T-helper 9 cell (primary cell): Measurements from ENCODE around the gene MUTYH.
A peak's percentile ranks its signal among the peaks of the same experiment; 100 is the strongest.

ENCODE experiments used
- DNase-seq: peaks from one replicate; pipeline ENCODE4 v3.0.0-alpha.2; 2020

Gene MUTYH

DNA sequence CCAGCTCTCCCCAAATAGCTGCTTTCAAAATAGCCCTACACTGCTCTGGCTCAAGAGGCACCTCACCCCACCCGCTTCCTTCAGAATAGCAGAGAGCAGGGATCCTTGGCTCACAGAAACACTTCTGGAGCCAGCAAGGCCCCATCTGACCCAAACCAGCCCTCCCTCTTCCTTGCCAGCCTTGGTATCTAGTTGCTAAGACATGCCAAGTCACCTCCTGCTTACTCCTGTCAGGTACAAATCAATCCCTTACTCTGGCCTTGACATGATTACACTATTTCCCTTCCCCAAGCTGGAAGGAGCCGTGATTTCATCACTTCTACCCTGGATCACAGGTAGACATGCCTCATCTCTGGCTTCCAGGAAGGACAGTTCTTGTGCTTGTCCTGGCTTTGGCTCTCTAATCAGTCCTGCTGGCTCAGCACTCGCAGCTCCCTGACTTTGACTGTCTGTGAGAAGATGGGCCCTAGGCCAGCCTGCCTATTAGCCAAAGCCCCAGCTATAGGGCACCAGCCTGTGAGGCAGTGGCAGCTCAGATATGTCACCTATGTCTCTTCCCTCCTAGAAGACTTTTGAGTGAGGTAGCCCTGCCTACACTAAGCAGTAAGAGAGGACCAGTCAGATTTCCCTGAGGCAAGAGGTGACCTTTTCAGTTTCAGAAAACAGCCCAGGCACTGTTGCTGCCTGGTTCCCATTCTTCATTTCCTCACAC, 8.9 kb upstream of the MUTYH start:
- DNase-seq = no peak

DNA sequence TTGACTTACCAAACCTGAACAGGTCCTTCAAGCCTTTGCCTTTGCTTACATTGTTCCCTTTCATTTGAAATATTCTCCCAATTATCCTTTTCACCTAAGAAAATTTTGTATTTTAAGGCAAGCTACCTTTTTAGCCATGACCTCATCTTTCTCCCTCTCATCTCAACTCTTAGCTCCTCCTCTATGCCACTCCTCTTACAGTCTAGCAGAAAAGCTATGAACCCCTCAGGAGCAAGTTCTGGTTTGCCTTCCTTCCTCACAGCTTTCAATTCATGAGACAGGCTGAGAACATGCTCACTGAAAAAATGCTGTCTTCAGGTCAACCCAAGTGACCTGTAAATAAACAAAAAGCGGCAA, 8.3 kb upstream of the MUTYH start:
- no peak for DNase-seq

DNA sequence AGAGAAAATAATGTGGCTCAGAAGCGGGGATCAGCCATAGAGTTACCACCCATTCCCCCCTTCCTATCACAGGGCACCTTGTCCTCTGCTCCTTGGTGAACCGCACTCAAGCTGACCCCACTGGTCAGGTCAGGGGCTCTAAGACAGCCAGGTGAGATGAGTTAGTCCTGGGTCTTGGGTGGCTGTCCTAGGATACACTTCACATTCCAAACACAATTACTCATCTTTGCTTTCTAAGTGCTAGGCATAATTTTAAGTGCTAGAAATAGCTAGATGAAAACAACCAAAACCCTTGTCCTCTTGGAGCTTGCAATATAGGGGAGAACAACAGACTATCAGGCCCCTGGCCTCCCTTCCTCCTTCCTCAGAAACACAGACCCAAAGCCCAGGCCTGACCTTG, 7.8 kb upstream of the MUTYH start:
- DNase-seq = no peak

DNA sequence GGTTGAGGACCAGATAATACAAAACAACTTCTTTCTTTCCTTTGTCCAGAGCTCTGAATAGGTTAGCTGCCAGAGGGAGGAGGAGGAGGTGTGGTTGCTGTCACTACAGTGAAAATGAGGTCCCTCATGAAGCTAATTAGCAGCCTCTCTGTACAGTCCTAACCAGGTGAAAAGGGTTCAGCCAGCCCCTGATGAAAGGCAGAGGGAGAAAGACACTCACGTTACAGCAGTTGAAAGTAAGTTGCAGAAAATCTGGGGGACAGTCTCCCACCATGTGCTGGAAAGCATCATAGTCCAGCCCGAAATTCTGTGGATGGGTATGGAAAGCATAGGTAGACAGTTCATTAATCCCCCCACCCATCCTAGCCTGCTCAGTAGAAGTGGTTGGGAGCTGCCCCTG, 6.2 kb upstream of the MUTYH start:
- no peak for DNase-seq

DNA sequence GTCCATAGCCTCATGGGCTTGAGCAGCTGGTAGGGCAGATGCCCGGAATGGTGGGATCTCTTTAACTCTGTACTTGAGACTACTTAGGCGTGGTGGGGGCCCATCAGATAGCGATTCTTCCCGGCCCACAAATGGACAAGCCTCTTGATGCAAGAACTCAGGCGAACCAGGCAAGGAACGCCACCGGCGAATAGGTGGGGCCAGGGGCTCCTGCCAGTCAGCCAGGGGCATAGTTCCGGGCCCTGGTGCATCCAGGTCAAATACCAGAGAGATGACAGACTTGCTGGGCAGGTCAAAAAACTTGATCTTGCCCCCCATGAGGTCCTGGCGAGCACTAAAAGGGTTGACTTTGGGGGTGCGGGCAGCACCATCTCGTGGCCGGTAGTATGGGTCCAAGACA, 4.8 kb upstream of the MUTYH start:
- DNase-seq = no peak

DNA sequence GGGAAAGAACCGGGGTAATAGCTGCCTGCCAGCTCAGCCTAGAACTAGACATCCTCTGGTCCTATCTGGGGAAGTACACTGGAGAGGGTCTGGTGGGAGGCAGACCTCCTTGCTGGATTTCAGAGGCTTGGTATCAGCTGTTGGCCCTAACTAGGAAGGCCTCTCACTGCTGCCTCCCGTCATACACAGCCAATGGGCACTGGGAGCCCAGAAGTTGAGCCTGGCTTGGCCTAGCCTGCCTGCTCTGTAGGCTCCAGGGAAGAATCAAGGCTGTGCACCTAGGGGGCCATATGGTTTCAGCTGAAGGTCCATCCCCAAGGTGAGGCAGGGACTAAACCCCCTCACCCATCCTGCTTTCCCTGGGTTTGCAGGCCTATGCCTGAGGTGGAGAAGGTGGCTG, 4.3 kb upstream of the MUTYH start:
- DNase-seq = no peak

DNA sequence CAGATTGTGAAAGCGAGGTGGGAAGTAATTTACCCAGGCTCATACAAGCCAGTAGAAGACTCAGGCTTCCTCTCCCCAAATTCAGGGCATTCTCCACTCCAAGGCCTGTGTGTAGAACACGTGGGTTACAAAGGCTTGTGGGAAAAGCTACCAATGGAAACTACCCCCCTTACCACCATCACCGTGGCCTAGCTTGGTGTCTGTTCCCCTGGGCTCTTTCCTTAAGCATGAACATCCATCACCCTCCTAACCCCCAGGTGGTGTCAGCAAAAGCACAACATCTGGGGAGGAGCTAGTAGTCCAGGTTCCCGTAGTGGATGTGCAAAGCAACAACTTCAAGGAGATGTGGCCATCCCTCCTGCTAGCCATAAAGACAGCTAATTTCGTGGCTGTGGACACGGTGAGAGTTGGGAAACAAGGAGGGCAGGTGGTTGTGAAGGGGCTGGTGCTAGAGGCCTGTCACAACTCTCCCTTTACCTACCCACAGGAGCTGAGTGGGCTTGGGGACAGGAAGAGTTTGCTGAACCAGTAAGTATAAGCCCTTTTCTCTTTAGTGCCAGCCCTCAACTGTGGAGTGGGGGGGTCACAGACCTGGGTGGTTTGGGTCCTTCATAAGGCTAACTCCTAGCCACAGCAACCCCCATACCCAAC, 701 bp upstream of the MUTYH start:
- no peak for DNase-seq

DNA sequence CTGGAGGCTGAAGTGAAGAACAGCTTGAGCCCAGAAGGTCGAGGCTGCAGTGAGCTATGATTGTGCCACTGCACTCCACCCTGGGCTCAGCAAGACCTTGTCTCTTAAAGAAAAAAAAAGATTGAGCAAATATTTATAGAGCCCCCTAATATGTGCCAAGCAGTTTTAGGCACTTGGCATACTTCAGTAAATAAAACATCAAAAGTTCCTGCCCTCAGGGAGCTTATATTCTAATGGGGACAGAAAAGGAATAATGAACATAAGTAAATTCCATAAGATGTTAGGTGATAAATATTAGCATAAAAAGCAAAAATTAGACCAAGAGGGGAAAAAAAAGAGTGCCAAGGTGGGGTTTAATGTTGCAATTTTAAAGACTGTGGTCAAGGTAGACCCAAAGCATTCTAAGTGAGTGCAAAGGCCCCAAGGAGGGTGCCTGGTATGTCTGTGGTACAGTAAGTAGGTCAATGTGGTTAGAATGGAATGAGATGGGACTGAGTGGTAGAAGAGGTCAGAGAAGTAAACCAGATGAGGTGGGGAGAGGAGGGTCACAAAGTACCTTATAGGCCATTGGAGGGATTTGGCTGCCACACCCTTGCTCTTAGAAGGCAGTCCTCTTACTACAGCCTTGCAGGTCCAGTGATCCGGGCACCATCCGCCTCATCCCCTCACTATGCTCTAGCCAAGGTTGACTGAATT, 2.5 kb downstream of the MUTYH start:
- no peak for DNase-seq

DNA sequence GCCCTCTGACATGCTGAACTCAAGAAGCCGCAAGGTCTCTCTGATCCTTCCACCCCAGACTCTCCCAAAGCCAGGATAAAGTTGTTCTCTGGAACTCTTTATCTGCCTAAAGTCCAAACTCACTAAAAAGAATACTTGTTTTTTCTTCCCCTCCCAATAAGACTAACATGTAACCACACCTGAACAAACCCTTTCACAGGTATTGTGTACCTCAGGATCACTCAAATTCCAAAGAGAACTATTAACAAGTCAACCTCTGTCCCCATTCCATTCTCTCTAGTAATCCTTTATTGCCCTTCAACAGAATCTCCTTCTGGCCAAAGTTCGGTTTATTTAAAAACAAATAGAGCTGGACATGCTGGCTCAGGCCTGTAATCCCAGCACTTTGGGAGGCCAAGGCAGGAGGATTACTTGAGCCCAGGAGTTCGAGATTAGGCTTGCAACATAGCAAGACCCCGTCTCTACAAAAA, 4.3 kb downstream of the MUTYH start:
- DNase-seq = no peak

DNA sequence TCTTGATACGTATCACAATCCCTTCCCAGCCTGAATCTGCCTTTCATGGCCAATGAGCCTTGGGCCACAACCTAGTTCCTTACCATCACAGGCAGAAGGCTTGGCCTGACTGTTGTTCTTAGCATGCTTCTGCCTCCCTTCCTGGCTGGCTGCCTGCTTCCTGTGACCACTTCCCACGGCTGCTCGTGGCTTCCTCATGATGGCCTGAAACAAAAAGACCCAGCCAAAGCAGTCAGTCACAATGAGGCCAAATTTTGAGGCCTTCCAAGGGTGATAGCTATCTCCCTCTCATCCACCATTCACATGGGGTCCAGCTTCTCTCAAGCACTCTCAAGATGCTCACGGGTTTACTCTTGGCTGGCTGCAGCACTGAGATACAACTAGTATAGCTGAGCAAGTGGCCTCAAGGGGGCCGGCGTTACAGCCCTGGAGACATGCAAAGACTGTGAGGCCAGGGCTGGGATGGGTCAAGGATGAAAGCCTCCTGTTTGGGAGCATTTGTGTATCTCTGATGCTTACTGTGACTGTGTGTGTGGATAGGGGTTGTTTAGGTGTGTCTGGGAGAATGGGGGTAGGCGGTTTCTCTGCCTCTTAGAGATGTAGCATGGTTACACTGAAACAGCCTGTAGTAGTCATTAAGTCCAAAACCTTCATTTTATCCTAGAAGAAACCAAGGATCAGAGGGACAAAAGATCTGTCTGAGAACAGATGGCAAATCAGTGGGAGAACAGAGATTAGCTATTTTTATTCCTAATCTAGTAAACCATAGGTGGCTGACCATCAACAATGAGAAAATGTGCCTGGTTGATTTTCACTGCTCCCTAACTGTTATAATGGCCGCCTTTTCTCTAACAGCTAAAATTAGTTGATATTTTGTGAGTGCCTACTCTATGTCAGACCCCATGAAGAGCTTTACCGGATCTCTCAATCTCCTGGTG, 5.7 kb downstream of the MUTYH start:
- DNase-seq = no peak

DNA sequence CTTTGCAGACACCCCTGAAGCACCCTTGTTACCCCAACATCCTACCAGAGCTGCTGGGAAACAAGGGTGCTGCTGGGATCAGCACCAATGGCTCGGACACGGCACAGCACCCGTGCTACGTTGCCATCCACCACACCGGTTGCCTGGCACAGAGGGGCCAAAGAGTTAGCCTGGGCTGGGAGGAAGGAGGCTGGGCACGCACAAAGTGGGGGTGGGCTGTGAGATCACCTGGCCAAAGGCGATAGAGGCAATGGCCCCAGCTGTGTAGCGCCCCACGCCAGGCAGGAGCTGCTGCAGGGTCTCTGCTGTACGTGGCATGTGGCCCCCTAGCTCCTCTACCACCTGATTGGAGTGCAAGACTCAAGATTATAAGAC, 7.9 kb downstream of the MUTYH start:
- no peak for DNase-seq

DNA sequence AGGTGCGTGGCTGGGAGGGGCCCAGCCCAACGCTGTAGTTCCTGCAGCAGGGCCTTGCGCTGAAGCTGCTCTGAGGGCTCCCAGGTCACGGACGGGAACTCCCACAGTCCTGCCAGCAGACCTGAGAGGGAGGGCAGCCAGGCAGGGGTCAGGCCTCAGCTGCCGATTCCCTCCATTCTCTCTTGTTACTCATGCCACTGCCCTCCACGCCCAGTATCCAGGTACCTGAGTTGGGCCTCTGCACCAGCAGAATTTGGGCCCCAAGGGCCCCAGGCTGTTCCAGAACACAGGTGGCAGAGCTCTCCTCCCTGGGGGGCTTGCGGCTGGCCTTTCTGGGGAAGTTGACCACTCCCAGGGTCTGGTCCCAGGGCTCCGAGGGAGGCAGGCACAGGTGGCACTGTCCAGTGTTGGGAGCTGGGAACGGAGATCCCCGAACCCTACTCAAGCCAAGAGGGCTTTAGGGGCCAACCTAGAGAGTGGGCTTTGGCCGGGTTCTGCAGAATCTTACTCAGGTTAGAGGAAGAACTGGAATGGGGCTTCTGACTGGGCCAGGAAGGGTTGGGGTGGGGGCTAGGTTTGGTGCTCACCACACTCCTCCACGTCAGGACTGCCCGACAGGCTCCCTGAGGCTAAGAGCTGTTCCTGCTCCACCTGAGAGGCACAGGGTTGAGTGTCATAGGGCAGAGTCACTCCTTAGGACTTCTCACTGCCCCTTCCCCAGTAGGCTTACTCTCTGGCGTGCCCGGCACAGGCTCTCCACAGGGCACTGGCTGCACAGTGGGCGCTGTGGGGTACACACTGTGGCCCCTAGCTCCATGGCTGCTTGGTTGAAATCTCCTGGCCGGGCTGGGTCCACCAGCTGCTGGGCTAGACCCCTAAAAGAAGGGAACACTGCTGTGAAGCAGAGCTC, 8.5 kb downstream of the MUTYH start:
- no peak for DNase-seq

DNA sequence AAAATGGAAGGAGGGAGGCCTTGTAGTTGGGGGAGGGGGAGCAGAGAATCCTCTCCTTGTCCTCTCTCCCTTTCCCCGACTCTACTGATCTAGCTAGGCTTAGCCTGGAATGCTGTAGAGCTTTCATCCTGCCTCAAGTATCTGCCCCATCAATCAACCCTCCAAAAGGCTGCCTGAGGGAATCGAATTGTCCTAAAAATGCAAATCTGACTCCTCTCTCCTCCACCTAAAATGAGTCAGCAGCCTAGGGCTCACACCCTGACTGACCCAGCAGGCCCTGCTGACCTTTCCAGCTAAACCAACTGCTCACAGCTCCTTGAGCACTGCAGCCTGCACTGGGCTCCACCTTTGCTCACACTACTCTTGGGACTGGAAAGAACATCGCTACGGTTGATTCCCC, 10.8 kb downstream of the MUTYH start:
- DNase-seq = no peak

DNA sequence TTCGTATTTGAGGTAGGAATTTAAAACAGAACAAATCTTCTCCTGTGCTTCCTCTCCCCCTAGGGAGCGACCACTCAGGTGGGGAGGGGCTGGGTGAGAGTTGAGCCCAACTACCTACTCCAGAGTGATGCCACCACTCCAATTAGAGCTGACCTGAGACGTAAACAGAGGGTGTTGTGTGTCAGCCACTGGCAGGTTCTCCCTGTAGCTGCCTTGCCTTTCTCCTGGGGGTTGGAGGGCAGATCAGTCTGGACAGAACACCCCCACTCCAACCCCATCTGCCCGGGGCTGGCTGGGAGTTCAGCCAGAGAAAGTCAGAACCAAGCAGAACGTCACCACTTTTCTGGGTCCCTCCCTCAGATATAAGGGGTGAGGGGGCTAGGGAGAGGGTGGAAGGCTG, 11.6 kb downstream of the MUTYH start:
- no peak for DNase-seq

DNA sequence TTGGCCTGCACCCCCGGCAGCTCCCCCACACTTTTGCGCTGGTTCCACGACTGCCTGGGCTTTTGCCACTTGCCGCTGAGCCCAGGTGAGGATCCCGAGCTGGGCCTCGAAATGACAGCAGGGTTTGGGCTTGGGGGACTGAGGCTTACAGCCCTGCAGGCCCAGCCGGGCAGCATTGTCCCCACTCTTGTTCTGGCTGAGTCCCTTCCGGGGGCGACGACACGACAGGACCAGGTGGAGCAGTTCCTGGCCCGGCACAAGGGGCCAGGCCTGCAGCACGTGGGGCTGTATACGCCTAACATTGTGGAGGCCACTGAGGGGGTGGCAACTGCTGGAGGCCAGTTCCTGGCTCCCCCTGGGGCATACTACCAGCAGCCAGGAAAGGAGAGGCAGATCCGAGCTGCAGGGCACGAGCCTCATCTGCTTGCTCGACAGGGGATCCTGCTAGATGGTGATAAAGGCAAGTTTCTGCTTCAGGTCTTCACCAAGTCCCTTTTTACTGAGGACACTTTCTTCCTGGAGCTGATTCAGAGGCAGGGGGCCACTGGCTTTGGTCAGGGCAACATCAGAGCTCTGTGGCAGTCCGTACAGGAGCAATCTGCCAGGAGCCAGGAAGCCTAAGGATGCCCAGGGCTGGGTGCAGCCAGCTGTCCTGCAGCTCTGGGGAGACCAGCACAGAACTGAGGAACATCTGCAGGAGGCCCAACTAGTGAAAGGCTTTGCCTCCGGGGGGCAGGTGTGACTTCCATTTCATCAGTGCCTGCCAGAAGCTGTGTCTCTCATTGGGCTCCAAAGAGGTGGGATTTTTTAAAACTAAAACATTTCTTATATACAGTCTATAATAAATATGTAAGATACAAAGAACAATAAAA, 12.4 kb downstream of the MUTYH start:
- no peak for DNase-seq

DNA sequence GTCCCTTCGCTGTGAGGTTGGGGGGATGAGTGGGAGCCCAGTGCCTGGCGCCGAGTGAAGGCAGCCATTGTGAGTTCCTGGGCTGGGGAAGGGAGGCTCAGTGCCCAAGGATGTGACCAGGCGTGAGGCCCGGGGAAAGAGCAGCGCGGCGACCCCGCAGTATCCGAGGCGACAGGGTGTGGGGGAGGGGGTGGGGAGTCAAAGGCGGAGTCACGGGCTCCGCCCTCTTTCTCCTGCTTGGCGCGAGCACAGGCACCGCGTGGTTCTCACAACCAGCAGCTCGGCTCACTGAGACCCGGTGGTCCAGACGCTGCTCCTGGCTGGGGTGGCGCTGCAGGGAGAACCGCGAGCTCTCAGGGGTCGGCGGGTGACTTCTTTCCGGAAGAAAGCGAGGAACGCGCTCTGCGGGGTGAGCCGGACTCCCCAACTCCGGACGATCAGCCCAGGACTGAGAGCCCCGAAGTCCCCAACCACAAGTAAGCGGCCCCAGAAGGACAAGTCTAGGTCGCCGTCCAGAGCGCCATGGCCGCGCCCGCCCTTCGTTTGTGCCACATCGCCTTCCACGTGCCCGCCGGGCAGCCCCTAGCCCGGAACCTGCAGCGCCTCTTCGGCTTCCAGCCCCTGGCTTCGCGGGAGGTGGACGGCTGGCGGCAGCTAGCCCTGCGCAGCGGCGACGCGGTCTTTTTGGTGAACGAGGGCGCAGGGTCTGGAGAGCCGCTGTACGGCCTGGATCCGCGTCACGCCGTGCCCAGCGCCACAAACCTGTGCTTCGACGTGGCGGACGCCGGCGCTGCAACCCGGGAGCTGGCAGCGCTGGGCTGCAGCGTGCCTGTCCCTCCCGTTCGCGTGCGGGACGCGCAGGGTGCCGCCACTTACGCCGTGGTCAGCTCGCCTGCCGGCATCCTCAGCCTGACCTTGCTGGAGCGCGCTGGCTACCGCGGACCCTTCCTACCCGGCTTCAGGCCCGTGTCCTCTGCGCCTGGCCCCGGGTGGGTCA, 13.3 kb downstream of the MUTYH start, which contains the start of gene HPDL:
TSS of gene HPDL (plus strand) at position 269 of the 997 bp plus-strand sequence. CDS start at position 523, 254 bp downstream.
- peak; percentile 40 for DNase-seq

DNA sequence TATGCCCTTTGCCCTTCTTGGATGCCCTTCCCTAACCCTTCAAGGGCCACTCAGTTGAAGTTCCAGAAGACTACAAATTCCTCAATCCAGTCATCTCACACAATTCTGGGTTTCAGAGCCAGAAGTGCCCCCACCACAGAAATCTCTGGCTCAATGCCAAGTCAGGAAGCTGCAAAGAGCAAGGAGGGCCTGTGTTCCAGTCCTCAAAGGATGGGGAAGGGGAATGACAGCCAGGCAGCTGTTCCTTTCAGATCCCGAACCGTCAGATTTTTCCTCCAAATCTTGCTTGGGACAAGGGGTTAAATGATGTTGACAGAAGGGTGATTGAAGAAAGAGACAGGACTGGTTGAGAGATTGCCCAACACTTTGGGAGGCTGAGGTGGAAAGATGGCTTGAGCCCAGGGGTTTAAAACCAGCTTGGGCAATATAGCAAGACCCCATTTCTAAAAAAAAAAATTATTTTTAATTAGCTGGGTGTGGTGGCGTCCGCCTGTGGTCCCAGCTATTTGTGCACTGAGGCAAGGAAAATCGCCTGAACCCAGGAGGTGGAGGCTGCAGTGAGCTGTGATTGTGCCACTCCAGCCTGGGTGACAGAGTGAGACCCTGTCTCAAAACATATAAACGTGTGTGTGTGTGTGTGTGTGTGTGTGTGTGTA, 14.3 kb downstream of the MUTYH start:
- DNase-seq = no peak

DNA sequence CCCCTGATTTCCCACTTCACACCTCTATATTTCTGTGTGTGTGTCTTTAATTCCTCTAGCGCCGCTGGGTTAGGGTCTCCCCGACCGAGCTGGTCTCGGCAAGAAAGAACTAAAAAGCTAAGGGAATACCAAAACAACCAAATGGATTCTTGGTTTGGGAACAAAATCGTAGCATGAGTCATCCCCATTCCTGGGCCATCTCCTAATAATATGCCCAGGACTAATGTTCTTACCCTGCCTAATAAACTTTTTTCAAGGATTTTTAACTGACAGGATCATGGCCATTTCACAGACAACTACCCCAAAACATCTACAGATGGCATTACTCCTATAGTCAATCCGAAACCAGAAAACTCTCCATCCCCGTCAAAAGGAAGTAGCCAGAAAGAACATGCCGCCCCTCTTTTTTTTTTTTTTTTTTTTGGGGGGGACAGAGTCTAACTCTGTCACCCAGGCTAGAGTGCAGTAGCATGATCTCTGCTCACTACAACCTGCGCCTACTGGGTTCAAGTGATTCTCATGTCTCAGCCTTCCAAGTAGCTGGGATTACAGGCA, 17.7 kb downstream of the MUTYH start:
- no peak for DNase-seq

DNA sequence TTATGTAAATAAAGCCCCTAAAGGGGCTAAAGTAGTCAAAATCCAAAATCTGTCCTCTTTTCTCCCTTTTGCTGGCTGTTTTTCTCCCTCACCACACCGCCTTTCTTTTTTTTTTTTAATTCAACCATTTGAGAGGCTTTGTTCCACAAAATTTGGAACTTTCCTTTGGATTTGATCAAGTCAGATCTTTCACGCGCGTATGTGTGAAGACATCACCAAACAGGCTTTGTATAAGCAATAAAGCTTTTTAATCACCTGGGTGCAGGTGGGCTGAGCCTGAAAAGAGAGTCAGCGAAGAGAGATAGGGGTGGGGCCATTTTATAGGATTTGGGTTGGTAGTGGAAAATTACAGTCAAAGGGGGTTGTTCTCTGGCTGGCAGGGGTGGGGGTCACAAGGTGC, 18.8 kb downstream of the MUTYH start:
- no peak for DNase-seq
